Natural killer cell (primary cell): ENCODE measurements around the gene GAMT. TPM values are rescaled to one million over a fixed set of nuclear protein-coding genes. Genes with fewer than 3 reads are reported as not detected.

Experiments used
- ATAC-seq, 3 donors: fragments of 150-1000 bp in 2 of 3; fragments of 200-7000 bp in 1 of 3; cut with Tn5 transposase; 1 replicate in 1 of 3; 2 replicates in 2 of 3; pipeline ENCODE4 v1.10.0; 2021; ENCODE audit warnings: mild to moderate bottlenecking in 2 of 3, moderate library complexity in 2 of 3
- DNase-seq, 2 donors: peaks; one replicate each; pipeline versions ENCODE4 v3.0.0 to v3.0.0-alpha.2; 2013 to 2021; ENCODE audit warnings: mixed read lengths in 1 of 2
- H3K27ac ChIP-seq: one replicate; pipeline ENCODE4 v1.5.1; 2013; ENCODE audit warnings: mild to moderate bottlenecking, low read length
- H3K27me3 ChIP-seq: one replicate; pipeline ENCODE4 v1.6.1; 2013; ENCODE audit warnings: low read length; ENCODE audit not compliant: control insufficient read depth, insufficient read depth
- H3K36me3 ChIP-seq: one replicate; pipeline ENCODE4 v1.6.1; 2013; ENCODE audit warnings: low read length; ENCODE audit not compliant: control insufficient read depth, insufficient read depth
- H3K4me1 ChIP-seq: one replicate; pipeline ENCODE4 v1.6.1; 2013; ENCODE audit warnings: low read length; ENCODE audit not compliant: control insufficient read depth, insufficient read depth
- H3K4me3 ChIP-seq: one replicate; pipeline ENCODE4 v1.5.1; 2013; ENCODE audit warnings: low read length
- H3K9me3 ChIP-seq: one replicate; pipeline ENCODE4 v1.6.1; 2013; ENCODE audit warnings: low read length; ENCODE audit not compliant: control insufficient read depth, insufficient read depth
- H3K27ac Mint-ChIP-seq, 2 donors: one replicate each; pipeline ENCODE4 v1.8.0; 2022; ENCODE audit warnings: mild to moderate bottlenecking in 2 of 2, mixed read lengths in 2 of 2, moderate library complexity in 1 of 2
- H3K27me3 Mint-ChIP-seq, 2 donors: one replicate each; pipeline ENCODE4 v1.8.0; 2022; ENCODE audit warnings: low read depth in 2 of 2, mixed read lengths in 2 of 2
- H3K36me3 Mint-ChIP-seq: one replicate; pipeline ENCODE4 v1.8.0; 2022; ENCODE audit warnings: mixed read lengths
- H3K4me1 Mint-ChIP-seq, 2 donors: one replicate each; pipeline ENCODE4 v1.8.0; 2022; ENCODE audit warnings: mixed read lengths in 2 of 2
- H3K4me3 Mint-ChIP-seq: one replicate; pipeline ENCODE4 v1.8.0; 2022; ENCODE audit warnings: mild to moderate bottlenecking, moderate library complexity, mixed read lengths
- H3K9me3 Mint-ChIP-seq, 2 donors: one replicate each; pipeline ENCODE4 v1.8.0; 2022; ENCODE audit warnings: mixed read lengths in 2 of 2
- CTCF ChIP-seq: fragments of 200-600 bp; IDR thresholded peaks from one replicate; pipeline ENCODE4 v1.8.0; 2022; ENCODE audit warnings: antibody characterized with exemption
- WGBS: methylation state at CpG from one replicate; pipeline ENCODE4 v1.1.7; 2013; ENCODE audit warnings: missing lambda C conversion rate; ENCODE audit not compliant: insufficient coverage; 5-methylcytosine and 5-hydroxymethylcytosine counted together
- intact Hi-C: fragments of 100-400 bp; cut with micrococcal nuclease; formaldehyde crosslinking; loops from one replicate; pipeline ENCODE4 v1.14.2; 2022
- total RNA-seq, 4 donors: library from RNA; stranded (reverse); fragments of 120-200 nt in 1 of 4; gene quantifications; one replicate each; pipeline versions ENCODE4 v1.2.3 to v1.2.4, GENCODE V29; 2013 to 2022

Gene GAMT
- total RNA-seq, 3 donors from 2014 or later (not counting 1 experiment from before 2014, with no cell fraction given): 5.1 to 7.5 (median 7.1) TPM

GRCh38 chr19:1395194-1396018 is 5.9 kb downstream of the GAMT start:
- DNase-seq (no peak), ATAC-seq (no peak)
- Histone ChIP-seq H3K9me3 (no peaks in the 10 kb centered on the region), H3K4me3 (no peak overlapping the region), H3K27ac (no peak overlapping the region), H3K36me3 (peaks cover 25% of the 10 kb centered on the region), H3K4me1 (peaks cover 6% of the 10 kb centered on the region), H3K27me3 (no peaks in the 10 kb centered on the region)
- Mint-ChIP-seq H3K4me3 (no peak overlapping the region), H3K27ac (no peak overlapping the region), H3K36me3 (no peaks in the 10 kb centered on the region), H3K27me3 (no peaks in the 10 kb centered on the region), H3K4me1 (no peaks in the 10 kb centered on the region), H3K9me3 (no peaks in the 10 kb centered on the region)
- WGBS: 93% methylated on average over 52 of the region's 52 CpGs
- intact Hi-C loops: no loop called here
- TF ChIP-seq CTCF: no peak

DNA sequence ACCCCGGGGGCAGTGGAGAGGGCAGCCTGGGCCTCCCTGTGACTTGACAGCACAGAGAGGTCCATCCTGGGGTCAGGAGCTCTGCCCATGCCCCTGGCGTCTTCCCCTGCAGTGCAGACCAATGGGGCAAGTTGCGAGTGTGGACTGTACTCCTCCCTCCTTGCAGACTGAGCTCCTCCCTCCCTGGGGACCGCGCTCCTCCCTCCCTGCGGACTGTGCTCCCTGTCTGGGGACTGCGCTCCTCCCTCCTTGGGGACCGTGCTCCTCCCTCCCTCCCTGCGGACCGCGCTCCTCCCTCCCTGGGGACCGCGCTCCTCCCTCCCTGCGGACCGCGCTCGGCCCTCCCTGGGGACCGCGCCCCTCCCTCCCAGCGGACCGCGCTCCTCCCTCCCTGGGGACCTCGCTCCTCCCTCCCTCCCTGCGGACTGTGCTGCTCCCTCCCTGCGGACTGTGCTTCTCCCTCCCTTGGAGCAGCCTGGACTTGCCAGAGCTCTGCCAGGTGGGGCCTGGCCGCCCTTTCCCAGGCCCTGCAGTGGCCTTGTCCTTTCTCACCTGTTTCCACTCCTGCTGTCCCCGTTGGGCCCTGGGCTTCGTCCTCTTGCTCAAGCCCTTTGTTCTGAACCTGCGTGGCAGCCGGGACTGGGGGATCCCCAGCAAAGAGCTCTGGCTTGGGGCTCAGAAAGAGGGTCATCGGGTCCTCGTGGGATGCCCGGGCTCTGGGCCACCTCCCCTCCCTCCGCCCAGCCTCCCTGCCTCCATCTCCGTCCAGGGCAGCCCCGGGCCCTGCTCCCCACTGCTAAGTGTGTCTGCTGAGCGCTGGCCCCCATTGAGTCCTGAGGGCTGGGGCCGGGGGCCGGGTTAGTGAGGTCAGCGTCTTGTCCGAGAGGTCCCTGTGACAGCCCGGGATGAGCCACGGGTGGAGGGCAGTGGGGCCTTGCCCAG is 6.8 kb downstream of the GAMT start:
- H3K36me3 ChIP-seq: peaks cover 30% of the 10 kb centered on the region
- DNase-seq (no peak), ATAC-seq (no peak)
- H3K27ac Mint-ChIP-seq: no peak overlapping the region
- H3K4me1 Mint-ChIP-seq: no peaks in the 10 kb centered on the region
- no peak overlapping the region for H3K4me3 Mint-ChIP-seq
- H3K9me3 ChIP-seq: no peaks in the 10 kb centered on the region
- no peaks in the 10 kb centered on the region for H3K27me3 Mint-ChIP-seq
- no peaks in the 10 kb centered on the region for H3K36me3 Mint-ChIP-seq
- 95% methylated on average over 43 of the region's 43 CpGs for WGBS
- peaks cover 6% of the 10 kb centered on the region for H3K4me1 ChIP-seq
- H3K27me3 ChIP-seq: no peaks in the 10 kb centered on the region
- H3K27ac ChIP-seq: no peak overlapping the region
- intact Hi-C loops: no loop called here
- no peak for TF ChIP-seq CTCF
- no peaks in the 10 kb centered on the region for H3K9me3 Mint-ChIP-seq
- no peak overlapping the region for H3K4me3 ChIP-seq

- H3K27ac ChIP-seq: no peak overlapping the region
- Mint-ChIP-seq H3K27me3 (no peaks in the 10 kb centered on the region), H3K4me1 (no peaks in the 10 kb centered on the region), H3K9me3 (no peaks in the 10 kb centered on the region), H3K4me3 (no peak overlapping the region), H3K27ac (no peak overlapping the region), H3K36me3 (no peaks in the 10 kb centered on the region)
- ATAC-seq (no peak), DNase-seq (no peak)
- no peaks in the 10 kb centered on the region for H3K9me3 ChIP-seq
- no peak for TF ChIP-seq CTCF
- H3K4me3 ChIP-seq: no peak overlapping the region
- H3K27me3 ChIP-seq: no peaks in the 10 kb centered on the region
- intact Hi-C loops: no loop called here
- H3K36me3 ChIP-seq: peaks cover 36% of the 10 kb centered on the region
- 96% methylated on average over 17 of the region's 17 CpGs for WGBS
- H3K4me1 ChIP-seq: peaks cover 6% of the 10 kb centered on the region
Measured at GRCh38 chr19:1393841-1394240, 7.5 kb downstream of the GAMT start.
